Activated CD4-positive, alpha-beta T cell treated with anti-CD3 and anti-CD28 coated beads, Interleukin-2, amount 10 ng/mL, durations not matched to agents 24 days and 14 days (primary cell): Measurements from ENCODE around the gene CTSA. TPM values are rescaled to one million over a fixed set of nuclear protein-coding genes. Genes with fewer than 3 reads are reported as not detected.
"Not testable (repeated sequence)": the region's sequence is repeated elsewhere in the genome, so short reads cannot be mapped to it uniquely, and the experiment has no call there.

Experiments
- DNase-seq: peaks from one replicate; pipeline ENCODE4 v3.0.0; 2022
- H3K27ac Mint-ChIP-seq: one replicate; pipeline ENCODE4 v1.8.0; 2022; ENCODE audit warnings: mild to moderate bottlenecking, mixed read lengths
- H3K27me3 Mint-ChIP-seq: one replicate; pipeline ENCODE4 v1.8.0; 2022; ENCODE audit warnings: mixed read lengths
- H3K36me3 Mint-ChIP-seq: one replicate; pipeline ENCODE4 v1.8.0; 2022; ENCODE audit warnings: low read depth, mild to moderate bottlenecking, mixed read lengths
- H3K4me1 Mint-ChIP-seq: one replicate; pipeline ENCODE4 v1.8.0; 2021; ENCODE audit warnings: mixed read lengths
- H3K4me3 Mint-ChIP-seq: one replicate; pipeline ENCODE4 v1.8.0; 2022; ENCODE audit warnings: mild to moderate bottlenecking, moderate library complexity, mixed read lengths
- H3K9me3 Mint-ChIP-seq: one replicate; pipeline ENCODE4 v1.8.0; 2021; ENCODE audit warnings: mixed read lengths
- intact Hi-C: fragments of 100-400 bp; cut with micrococcal nuclease; formaldehyde crosslinking; loops from one replicate; pipeline ENCODE4 v1.15.1; 2023
- total RNA-seq: library from RNA; stranded (reverse); gene quantifications from 2 replicates; pipeline ENCODE4 v1.2.3, GENCODE V29; 2022

CTSA gene
- total RNA-seq, 1 donor from 2014 or later = 50.8 TPM

- Mint-ChIP-seq H3K27me3 (no peaks in the 10 kb centered on the region), H3K36me3 (peaks cover 19% of the 10 kb centered on the region), H3K4me1 (peaks cover 35% of the 10 kb centered on the region), H3K9me3 (no peaks in the 10 kb centered on the region), H3K4me3 (peak within 1 kb of the TSS; percentile 98), H3K27ac (peak within 1 kb of the TSS; percentile 98)
- peak; percentile 99 for DNase-seq
- intact Hi-C loops = loop anchor here (1.0 to 2.0 kb wide), 7 partner anchors 22 to 115 kb away; partner anchors contain the start of genes CTSA, NEURL2, UBE2C and ZNF335
These were observed 33.8 kb upstream of the CTSA start, which contains the start of the genes ACOT8 and ZSWIM3 for GRCh38 chr20:45857114-45857881. ACOT8 (minus strand) TSS chr20:45857392; CDS start chr20:45857315, 77 bp downstream. ZSWIM3 (plus strand) TSS chr20:45857614; CDS start chr20:45857826, 212 bp downstream.

- H3K4me1 Mint-ChIP-seq = peaks cover 35% of the 10 kb centered on the region
- no peak for DNase-seq
- H3K4me3 Mint-ChIP-seq = peak overlapping the region; percentile 98
- no peaks in the 10 kb centered on the region for H3K9me3 Mint-ChIP-seq
- H3K27ac Mint-ChIP-seq = peak overlapping the region; percentile 98
- no peaks in the 10 kb centered on the region for H3K27me3 Mint-ChIP-seq
- peaks cover 17% of the 10 kb centered on the region for H3K36me3 Mint-ChIP-seq
- intact Hi-C loops = loop anchor here (1.0 to 2.0 kb wide), 7 partner anchors 23 to 114 kb away; partner anchors contain the start of genes CTSA, NEURL2, UBE2C and ZNF335
These were observed 33.3 kb upstream of the CTSA start for GRCh38 chr20:45857882-45858216.

GRCh38 chr20:45859916-45860315 is 31.2 kb upstream of the CTSA start:
- H3K4me1 Mint-ChIP-seq = peaks cover 34% of the 10 kb centered on the region
- intact Hi-C loops = no loop called here
- H3K27ac Mint-ChIP-seq = no peak overlapping the region
- peaks cover 13% of the 10 kb centered on the region for H3K36me3 Mint-ChIP-seq
- H3K9me3 Mint-ChIP-seq = no peaks in the 10 kb centered on the region
- DNase-seq = no peak
- no peak overlapping the region for H3K4me3 Mint-ChIP-seq
- no peaks in the 10 kb centered on the region for H3K27me3 Mint-ChIP-seq

GRCh38 chr20:45860560-45861220 is 30.4 kb upstream of the CTSA start:
- Mint-ChIP-seq H3K27ac (no peak overlapping the region), H3K36me3 (peaks cover 13% of the 10 kb centered on the region), H3K27me3 (no peaks in the 10 kb centered on the region), H3K9me3 (no peaks in the 10 kb centered on the region), H3K4me1 (peaks cover 30% of the 10 kb centered on the region), H3K4me3 (no peak overlapping the region)
- intact Hi-C loops = no loop called here
- DNase-seq = no peak

GRCh38 chr20:45861221-45862075 is 29.7 kb upstream of the CTSA start:
- no peak for DNase-seq

GRCh38 chr20:45863543-45864470 is 27.3 kb upstream of the CTSA start:
- H3K27ac Mint-ChIP-seq = no peak overlapping the region
- intact Hi-C loops = no loop called here
- no peak for DNase-seq
- no peak overlapping the region for H3K4me3 Mint-ChIP-seq
- no peaks in the 10 kb centered on the region for H3K9me3 Mint-ChIP-seq
- peaks cover 12% of the 10 kb centered on the region for H3K4me1 Mint-ChIP-seq
- H3K36me3 Mint-ChIP-seq = peaks cover 13% of the 10 kb centered on the region
- H3K27me3 Mint-ChIP-seq = no peaks in the 10 kb centered on the region

More at GRCh38 chr20:45861221-45862075, 29.7 kb upstream of the CTSA start:
- no peaks in the 10 kb centered on the region for H3K27me3 Mint-ChIP-seq
- H3K36me3 Mint-ChIP-seq = peaks cover 13% of the 10 kb centered on the region
- no peak overlapping the region for H3K27ac Mint-ChIP-seq
- H3K4me1 Mint-ChIP-seq = peaks cover 27% of the 10 kb centered on the region
- intact Hi-C loops = no loop called here
- H3K4me3 Mint-ChIP-seq = no peak overlapping the region
- no peaks in the 10 kb centered on the region for H3K9me3 Mint-ChIP-seq

GRCh38 chr20:45866454-45866853 is 24.7 kb upstream of the CTSA start:
- no peak for DNase-seq
- H3K4me3 Mint-ChIP-seq = no peak overlapping the region
- H3K27me3 Mint-ChIP-seq = no peaks in the 10 kb centered on the region
- no peaks in the 10 kb centered on the region for H3K4me1 Mint-ChIP-seq
- peaks cover 4% of the 10 kb centered on the region for H3K36me3 Mint-ChIP-seq
- intact Hi-C loops = no loop called here
- H3K9me3 Mint-ChIP-seq = no peaks in the 10 kb centered on the region
- no peak overlapping the region for H3K27ac Mint-ChIP-seq

- intact Hi-C loops = no loop called here
- no peak for DNase-seq
- Mint-ChIP-seq H3K36me3 (peaks cover 5% of the 10 kb centered on the region), H3K9me3 (no peaks in the 10 kb centered on the region), H3K4me3 (no peak overlapping the region), H3K27ac (no peak overlapping the region), H3K4me1 (no peaks in the 10 kb centered on the region), H3K27me3 (no peaks in the 10 kb centered on the region)
These were observed 23.9 kb upstream of the CTSA start for GRCh38 chr20:45867136-45867818.

- Mint-ChIP-seq H3K9me3 (no peaks in the 10 kb centered on the region), H3K4me1 (no peaks in the 10 kb centered on the region), H3K4me3 (no peak overlapping the region), H3K36me3 (peaks cover 7% of the 10 kb centered on the region), H3K27ac (no peak overlapping the region), H3K27me3 (no peaks in the 10 kb centered on the region)
- intact Hi-C loops = no loop called here
- no peak for DNase-seq
These were observed 23.3 kb upstream of the CTSA start for GRCh38 chr20:45867819-45868176.

GRCh38 chr20:45872626-45873025 is 18.5 kb upstream of the CTSA start:
- Mint-ChIP-seq H3K9me3 (no peaks in the 10 kb centered on the region), H3K36me3 (peaks cover 2% of the 10 kb centered on the region), H3K4me1 (no peaks in the 10 kb centered on the region), H3K4me3 (no peak overlapping the region), H3K27me3 (no peaks in the 10 kb centered on the region), H3K27ac (no peak overlapping the region)
- DNase-seq = no peak
- intact Hi-C loops = no loop called here

- intact Hi-C loops = no loop called here
- Mint-ChIP-seq H3K9me3 (no peaks in the 10 kb centered on the region), H3K27me3 (no peaks in the 10 kb centered on the region), H3K4me1 (no peaks in the 10 kb centered on the region), H3K36me3 (peaks cover 2% of the 10 kb centered on the region), H3K27ac (peak overlapping the region; percentile 67), H3K4me3 (no peak overlapping the region)
- DNase-seq = no peak
These were observed 17.6 kb upstream of the CTSA start for GRCh38 chr20:45873409-45874103.

- H3K27ac Mint-ChIP-seq = peak overlapping the region; percentile 67
- intact Hi-C loops, H3K27me3 Mint-ChIP-seq, H3K36me3 Mint-ChIP-seq, H3K4me1 Mint-ChIP-seq, H3K4me3 Mint-ChIP-seq, DNase-seq, H3K9me3 Mint-ChIP-seq: not testable (repeated sequence)
These were observed 17.0 kb upstream of the CTSA start for GRCh38 chr20:45874104-45874481.
